RCC 7860 (cell line): Measurements from ENCODE around the gene HPS3.
"Not testable (repeated sequence)": the region's sequence is repeated elsewhere in the genome, so short reads cannot be mapped to it uniquely, and the experiment has no call there.

ENCODE experiments used
- DNase-seq: peaks from one replicate; pipeline ENCODE4 v3.0.0-alpha.2; 2015; ENCODE audit warnings: low spot score
- FAIRE-seq: peaks from 2 replicates; lab custom pipeline; 2012; peaks lifted over from hg19 to GRCh38; lab: Jason Lieb, UNC

Gene HPS3

GRCh38 chr3:149180057-149180573 lies 50.7 kb downstream of the HPS3 start:
- DNase-seq (peak; percentile 99), FAIRE-seq (peak; percentile 98)

- FAIRE-seq: no peak
- DNase-seq: no peak
Measured at GRCh38 chr3:149181182-149181581, 51.7 kb downstream of the HPS3 start.

GRCh38 chr3:149186219-149186618 lies 56.8 kb downstream of the HPS3 start:
- FAIRE-seq (no peak), DNase-seq (no peak)

- no peak for DNase-seq
- no peak for FAIRE-seq
Measured at GRCh38 chr3:149186721-149187120, 57.3 kb downstream of the HPS3 start.

GRCh38 chr3:149188494-149188893 lies 59.1 kb downstream of the HPS3 start:
- DNase-seq (no peak), FAIRE-seq (no peak)

GRCh38 chr3:149195221-149195620 lies 65.8 kb downstream of the HPS3 start:
- DNase-seq: no peak

GRCh38 chr3:149196805-149197592 lies 67.6 kb downstream of the HPS3 start:
- DNase-seq, FAIRE-seq: not testable (repeated sequence)

More at GRCh38 chr3:149195221-149195620, 65.8 kb downstream of the HPS3 start:
- no peak for FAIRE-seq

GRCh38 chr3:149197669-149198068 lies 68.2 kb downstream of the HPS3 start:
- FAIRE-seq (no peak), DNase-seq (no peak)

GRCh38 chr3:149198611-149199010 lies 69.2 kb downstream of the HPS3 start:
- DNase-seq: no peak
- no peak for FAIRE-seq

GRCh38 chr3:149199474-149199873 lies 70.0 kb downstream of the HPS3 start:
- FAIRE-seq (no peak), DNase-seq (no peak)

- DNase-seq (no peak), FAIRE-seq (no peak)
Measured at GRCh38 chr3:149203758-149204157, 74.3 kb downstream of the HPS3 start.

GRCh38 chr3:149204390-149204991 lies 75.1 kb downstream of the HPS3 start:
- FAIRE-seq: no peak
- no peak for DNase-seq

GRCh38 chr3:149207475-149207874 lies 78.0 kb downstream of the HPS3 start:
- no peak for FAIRE-seq
- DNase-seq: no peak

GRCh38 chr3:149209431-149209830 lies 80.0 kb downstream of the HPS3 start:
- FAIRE-seq (no peak), DNase-seq (no peak)

- no peak for DNase-seq
- FAIRE-seq: no peak
Measured at GRCh38 chr3:149212386-149212785, 82.9 kb downstream of the HPS3 start.

- DNase-seq (no peak), FAIRE-seq (no peak)
Measured at GRCh38 chr3:149214702-149215101, 85.3 kb downstream of the HPS3 start.

- FAIRE-seq: peak; percentile 42
- no peak for DNase-seq
Measured at GRCh38 chr3:149215515-149215914, 86.1 kb downstream of the HPS3 start.

- DNase-seq (peak; percentile 18), FAIRE-seq (peak; percentile 71)
Measured at GRCh38 chr3:149216193-149216869, 86.9 kb downstream of the HPS3 start.

- peak; percentile 35 for FAIRE-seq
Measured at GRCh38 chr3:149217347-149217746, 87.9 kb downstream of the HPS3 start.

GRCh38 chr3:149219380-149220121 lies 90.1 kb downstream of the HPS3 start:
- not testable (repeated sequence) for DNase-seq, FAIRE-seq

More at GRCh38 chr3:149217347-149217746, 87.9 kb downstream of the HPS3 start:
- no peak for DNase-seq
